Activated naive CD4-positive, alpha-beta T cell treated with anti-CD3 and anti-CD28 coated beads, Interleukin-2, amount 50 U/mL, for 24 hours (primary cell): ENCODE measurements around the gene GCDH.

Experiments used
- H3K27ac Mint-ChIP-seq: one replicate; pipeline ENCODE4 v1.8.0; 2021; ENCODE audit warnings: mild to moderate bottlenecking, mixed read lengths
- H3K27me3 Mint-ChIP-seq: one replicate; pipeline ENCODE4 v1.8.0; 2021; ENCODE audit warnings: mixed read lengths
- H3K36me3 Mint-ChIP-seq: one replicate; pipeline ENCODE4 v1.8.0; 2021; ENCODE audit warnings: mixed read lengths
- H3K4me1 Mint-ChIP-seq: one replicate; pipeline ENCODE4 v1.8.0; 2021; ENCODE audit warnings: mixed read lengths
- H3K4me3 Mint-ChIP-seq: one replicate; pipeline ENCODE4 v1.8.0; 2021; ENCODE audit warnings: mild to moderate bottlenecking, mixed read lengths
- H3K9me3 Mint-ChIP-seq: one replicate; pipeline ENCODE4 v1.8.0; 2021; ENCODE audit warnings: mixed read lengths

GCDH gene

GRCh38 chr19:12940897-12941296, 49.9 kb downstream of the GCDH start:
- Mint-ChIP-seq H3K27me3 (no peaks in the 10 kb centered on the region), H3K36me3 (peaks cover 29% of the 10 kb centered on the region), H3K4me1 (peaks cover 57% of the 10 kb centered on the region), H3K27ac (peak overlapping the region; percentile 88), H3K4me3 (peak overlapping the region; percentile 98), H3K9me3 (no peaks in the 10 kb centered on the region)

GRCh38 chr19:12943437-12944044, 52.6 kb downstream of the GCDH start:
- H3K4me3 Mint-ChIP-seq, result peak overlapping the region; percentile 23
- peaks cover 53% of the 10 kb centered on the region for H3K4me1 Mint-ChIP-seq
- H3K27ac Mint-ChIP-seq, result peak overlapping the region; percentile 90
- H3K9me3 Mint-ChIP-seq, result no peaks in the 10 kb centered on the region
- no peaks in the 10 kb centered on the region for H3K27me3 Mint-ChIP-seq
- H3K36me3 Mint-ChIP-seq, result peaks cover 33% of the 10 kb centered on the region

- Mint-ChIP-seq H3K36me3 (peaks cover 28% of the 10 kb centered on the region), H3K27ac (peak overlapping the region; percentile 95), H3K27me3 (no peaks in the 10 kb centered on the region), H3K4me3 (peak overlapping the region; percentile 47), H3K9me3 (no peaks in the 10 kb centered on the region), H3K4me1 (peaks cover 53% of the 10 kb centered on the region)
Measured at GRCh38 chr19:12944104-12944674, 53.2 kb downstream of the GCDH start.

GRCh38 chr19:12945479-12946091, 54.6 kb downstream of the GCDH start, which contains the start of gene RAD23A:
TSS of gene RAD23A (plus strand) at chr19:12945862. CDS start at chr19:12945949, 87 bp downstream.
- no peaks in the 10 kb centered on the region for H3K27me3 Mint-ChIP-seq
- peak within 1 kb of the TSS; percentile 90 for H3K4me3 Mint-ChIP-seq
- peak within 1 kb of the TSS; percentile 97 for H3K27ac Mint-ChIP-seq
- H3K9me3 Mint-ChIP-seq, result no peaks in the 10 kb centered on the region
- H3K36me3 Mint-ChIP-seq, result peaks cover 24% of the 10 kb centered on the region
- peaks cover 39% of the 10 kb centered on the region for H3K4me1 Mint-ChIP-seq

- Mint-ChIP-seq H3K27ac (peak overlapping the region; percentile 86), H3K4me3 (peak overlapping the region; percentile 90), H3K4me1 (peaks cover 36% of the 10 kb centered on the region), H3K27me3 (no peaks in the 10 kb centered on the region), H3K36me3 (peaks cover 22% of the 10 kb centered on the region), H3K9me3 (no peaks in the 10 kb centered on the region)
Measured at GRCh38 chr19:12946092-12946721, 55.2 kb downstream of the GCDH start.

GRCh38 chr19:12946731-12947496, 56.0 kb downstream of the GCDH start:
- no peaks in the 10 kb centered on the region for H3K27me3 Mint-ChIP-seq
- H3K36me3 Mint-ChIP-seq, result peaks cover 23% of the 10 kb centered on the region
- no peaks in the 10 kb centered on the region for H3K9me3 Mint-ChIP-seq
- H3K27ac Mint-ChIP-seq, result peak overlapping the region; percentile 86
- peaks cover 36% of the 10 kb centered on the region for H3K4me1 Mint-ChIP-seq
- peak overlapping the region; percentile 90 for H3K4me3 Mint-ChIP-seq

GRCh38 chr19:12947702-12948611, 57.0 kb downstream of the GCDH start:
- Mint-ChIP-seq H3K4me3 (peak overlapping the region; percentile 17), H3K36me3 (peaks cover 21% of the 10 kb centered on the region), H3K27me3 (no peaks in the 10 kb centered on the region), H3K4me1 (peaks cover 30% of the 10 kb centered on the region), H3K9me3 (no peaks in the 10 kb centered on the region), H3K27ac (peak overlapping the region; percentile 18)

- peaks cover 23% of the 10 kb centered on the region for H3K4me1 Mint-ChIP-seq
Measured at GRCh38 chr19:12948612-12949362, 57.8 kb downstream of the GCDH start.

More at GRCh38 chr19:12948612-12949362, 57.8 kb downstream of the GCDH start:
- no peaks in the 10 kb centered on the region for H3K9me3 Mint-ChIP-seq
- peaks cover 17% of the 10 kb centered on the region for H3K36me3 Mint-ChIP-seq
- H3K4me3 Mint-ChIP-seq, result no peak overlapping the region
- no peaks in the 10 kb centered on the region for H3K27me3 Mint-ChIP-seq
- H3K27ac Mint-ChIP-seq, result no peak overlapping the region
